Stomach (tissue), 9 donors: ENCODE data around the gene NHERF2. TPM values are rescaled to one million over a fixed set of nuclear protein-coding genes. Genes with fewer than 3 reads are reported as not detected.
A peak's percentile ranks its signal among the peaks of the same experiment; 100 is the strongest.
"Not testable (repeated sequence)": the region's sequence is repeated elsewhere in the genome, so short reads cannot be mapped to it uniquely, and the experiment has no call there.

Experiments used
- DNase-seq, 2 donors: peaks; one replicate each; pipeline versions ENCODE4 v3.0.0 to v3.0.0-alpha.2; 2013 to 2019
- H3K27ac ChIP-seq, 5 donors: fragments of 200-600 bp in 4 of 5; sonication (generic) in 4 of 5; one replicate each; pipeline ENCODE4 v1.5.1; 2013 to 2019; ENCODE audit warnings: mild to moderate bottlenecking in 1 of 5, moderate library complexity in 1 of 5
- H3K27me3 ChIP-seq, 3 donors: fragments of 200-600 bp; sonication (generic); one replicate each; pipeline ENCODE4 v1.5.1; 2017 to 2019; ENCODE audit warnings: mixed run types in 1 of 3
- H3K36me3 ChIP-seq, 4 donors: fragments of 200-600 bp; sonication (generic); 1 replicate in 3 of 4; 2 replicates in 1 of 4; pipeline ENCODE4 v1.5.1; 2016 to 2019
- H3K4me1 ChIP-seq, 4 donors: fragments of 200-600 bp; sonication (generic); one replicate each; pipeline ENCODE4 v1.5.1; 2016 to 2019
- H3K4me3 ChIP-seq, 4 donors: fragments of 200-600 bp; sonication (generic) in 3 of 4; one replicate each; pipeline ENCODE4 v1.5.1; 2016 to 2019; ENCODE audit warnings: mild to moderate bottlenecking in 1 of 4
- H3K9me3 ChIP-seq, 4 donors: fragments of 200-600 bp; sonication (generic); one replicate each; pipeline ENCODE4 v1.5.1; 2016 to 2019
- EP300 ChIP-seq: sonication (generic); formaldehyde crosslinking; IDR thresholded peaks from one replicate; pipeline ENCODE4 v1.6.1; 2017; ENCODE audit warnings: antibody characterized with exemption
- POLR2A ChIP-seq, 4 donors: fragments of 450-650 bp; IDR thresholded peaks; one replicate each; pipeline ENCODE4 v1.6.1; 2016; ENCODE audit warnings: antibody characterized with exemption in 4 of 4, control low read depth in 2 of 4, mild to moderate bottlenecking in 1 of 4, moderate library complexity in 1 of 4
- POLR2AphosphoS5 ChIP-seq, 3 donors: sonication (generic); formaldehyde crosslinking; IDR thresholded peaks; one replicate each; pipeline ENCODE4 v1.6.1; 2016; ENCODE audit warnings: antibody characterized with exemption in 3 of 3
- WGBS, 5 donors: extraction: QIAGEN DNeasy Blood & Tissue Kit in 3 of 5; methylation state at CpG; one replicate each; pipeline versions ENCODE4 v1.1.5 to v1.1.7; 2013 to 2018; 5-methylcytosine and 5-hydroxymethylcytosine counted together
- intact Hi-C: fragments of 100-400 bp; cut with DNase I; formaldehyde crosslinking; loops from one replicate; pipeline ENCODE4 v1.15.1; 2023; ENCODE audit warnings: low total_unique reads
- polyA plus RNA-seq, 3 donors: library from polyadenylated mRNA; stranded (reverse); fragments of 200-250 nt; gene quantifications; one replicate each; pipeline ENCODE4 v1.2.3, GENCODE V29; 2013
- total RNA-seq, 5 donors: library from RNA; depleted of rRNA; stranded (reverse); fragments of >200 nt; gene quantifications; one replicate each; pipeline versions ENCODE4 v1.1.0 to v1.2.3, GENCODE V29; 2014 to 2016
- TF ChIP-seq, protein P1 (sequence below), 7 experiments: fragments of 450-650 bp in 4 of 7; fragments of 200-600 bp in 3 of 7; sonication (generic) in 3 of 7; IDR thresholded peaks; one replicate each; pipeline ENCODE4 v1.5.1; 2016 to 2019; ENCODE audit warnings: antibody characterized with exemption in 7 of 7, control low read depth in 2 of 7, mild to moderate bottlenecking in 1 of 7
- donor health status: healthy with polysubstance abuse.
- donor health status: Bipolar disorder and iron deficiency.
- donor health status: healthy.

Gene NHERF2
- total and polyA plus RNA-seq, 8 donors, result 17.4 to 236 (median 119) TPM

DNA sequence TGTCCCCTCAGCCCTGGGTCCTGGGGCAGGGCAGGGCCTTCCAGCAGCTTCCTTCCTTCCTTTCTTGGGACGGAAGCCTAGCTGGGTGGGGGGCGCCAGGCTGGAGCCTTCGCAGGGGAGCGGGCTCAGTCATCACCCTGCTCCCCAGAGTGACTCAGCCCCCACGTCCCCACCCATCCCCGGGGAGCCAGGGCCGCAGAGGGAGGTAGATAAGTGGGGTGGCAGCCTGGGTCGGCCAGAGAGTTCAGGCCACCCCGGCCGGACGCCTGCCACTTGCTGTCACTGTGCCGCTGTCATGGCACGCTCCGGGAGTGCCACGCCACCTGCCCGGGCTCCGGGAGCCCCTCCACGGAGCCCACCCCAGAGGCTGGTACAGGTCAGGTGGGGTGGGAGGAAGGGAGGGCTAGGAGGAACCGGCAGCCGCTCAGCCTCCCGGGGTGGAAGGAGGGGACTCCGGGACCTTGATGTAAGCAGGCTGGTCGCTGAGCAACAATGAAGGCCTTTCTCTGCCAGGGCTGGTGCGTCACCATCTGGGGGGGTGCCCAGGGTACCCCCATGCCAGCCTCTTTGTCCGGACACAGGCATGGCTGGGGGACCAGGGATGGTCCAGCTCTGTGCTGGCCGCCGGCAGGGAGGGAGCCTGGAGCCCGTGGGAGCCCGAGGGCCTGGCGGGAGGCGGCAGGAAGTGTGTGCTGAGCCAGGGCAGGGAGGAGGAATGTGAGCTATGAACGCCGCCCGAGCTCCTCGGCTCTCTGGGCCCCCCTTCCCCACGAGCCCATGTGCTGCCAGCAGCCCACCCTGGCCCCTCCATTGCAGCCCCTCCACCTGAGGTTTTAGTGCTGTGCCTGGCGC lies 6.6 kb downstream of the NHERF2 start:
- H3K36me3 ChIP-seq, result peaks cover 15 to 38% (median 29%) of the 10 kb centered on the region in 4 donors
- TF ChIP-seq POLR2AphosphoS5 (IDR thresholded peaks at IDR 0.05), result peak in 2 of 3 donors; percentile 31
- TF ChIP-seq, protein P1, sequence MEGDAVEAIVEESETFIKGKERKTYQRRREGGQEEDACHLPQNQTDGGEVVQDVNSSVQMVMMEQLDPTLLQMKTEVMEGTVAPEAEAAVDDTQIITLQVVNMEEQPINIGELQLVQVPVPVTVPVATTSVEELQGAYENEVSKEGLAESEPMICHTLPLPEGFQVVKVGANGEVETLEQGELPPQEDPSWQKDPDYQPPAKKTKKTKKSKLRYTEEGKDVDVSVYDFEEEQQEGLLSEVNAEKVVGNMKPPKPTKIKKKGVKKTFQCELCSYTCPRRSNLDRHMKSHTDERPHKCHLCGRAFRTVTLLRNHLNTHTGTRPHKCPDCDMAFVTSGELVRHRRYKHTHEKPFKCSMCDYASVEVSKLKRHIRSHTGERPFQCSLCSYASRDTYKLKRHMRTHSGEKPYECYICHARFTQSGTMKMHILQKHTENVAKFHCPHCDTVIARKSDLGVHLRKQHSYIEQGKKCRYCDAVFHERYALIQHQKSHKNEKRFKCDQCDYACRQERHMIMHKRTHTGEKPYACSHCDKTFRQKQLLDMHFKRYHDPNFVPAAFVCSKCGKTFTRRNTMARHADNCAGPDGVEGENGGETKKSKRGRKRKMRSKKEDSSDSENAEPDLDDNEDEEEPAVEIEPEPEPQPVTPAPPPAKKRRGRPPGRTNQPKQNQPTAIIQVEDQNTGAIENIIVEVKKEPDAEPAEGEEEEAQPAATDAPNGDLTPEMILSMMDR (IDR thresholded peaks at IDR 0.05), result no peak
- WGBS, 5 donors, result 12 to 19% (median 14%) methylated on average over 13 to 37 of the region's 37 CpGs
- peaks cover 60 to 91% (median 85%) of the 10 kb centered on the region in 4 donors for H3K4me1 ChIP-seq
- peak; percentile 64 to 87 for DNase-seq
- H3K27ac ChIP-seq, result peak overlapping the region; percentile 88 to 95 (median 90)
- no peaks in the 10 kb centered on the region for H3K27me3 ChIP-seq
- no peaks in the 10 kb centered on the region for H3K9me3 ChIP-seq
- peak overlapping the region; percentile 31 to 41 (median 36) for H3K4me3 ChIP-seq
- intact Hi-C loops, result no loop called here

DNA sequence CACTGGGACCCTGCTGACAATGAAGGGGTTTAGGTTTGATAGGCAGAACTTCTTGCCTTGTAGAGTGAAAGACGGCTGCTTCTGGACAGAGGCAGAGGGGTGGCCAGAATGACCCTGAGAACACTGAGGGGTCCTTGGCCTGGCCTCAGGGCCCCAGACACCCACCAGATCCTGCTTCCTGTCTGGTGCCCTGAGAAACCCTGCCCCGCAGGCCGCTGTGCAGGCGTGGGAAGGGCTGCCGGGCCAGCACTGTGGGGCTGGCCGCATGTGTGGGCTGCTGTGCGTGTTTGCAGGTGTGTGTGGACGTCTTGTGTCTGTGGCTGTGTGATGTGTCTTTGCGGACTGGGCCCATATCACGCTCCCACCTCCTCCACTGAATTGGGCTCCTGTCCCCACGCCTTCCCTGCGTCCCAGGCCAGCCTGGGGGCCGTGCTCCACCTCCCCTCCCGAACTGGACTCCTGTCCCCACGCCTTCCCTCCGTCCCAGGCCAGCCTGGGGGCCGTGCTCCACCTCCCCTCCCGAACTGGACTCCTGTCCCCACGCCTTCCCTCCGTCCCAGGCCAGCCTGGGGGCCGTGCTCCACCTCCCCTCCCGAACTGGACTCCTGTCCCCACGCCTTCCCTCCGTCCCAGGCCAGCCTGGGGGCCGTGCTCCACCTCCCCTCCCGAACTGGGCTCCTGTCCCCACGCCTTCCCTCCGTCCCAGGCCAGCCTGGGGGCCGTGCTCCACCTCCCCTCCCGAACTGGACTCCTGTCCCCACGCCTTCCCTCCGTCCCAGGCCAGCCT lies 7.4 kb downstream of the NHERF2 start:
- 4 to 50% (median 33%) methylated on average over 7 to 15 of the region's 32 CpGs for WGBS, 5 donors
- peak in 1 of 2 donors; percentile 48 for DNase-seq
- H3K36me3 ChIP-seq, result peaks cover 15 to 43% (median 29%) of the 10 kb centered on the region in 4 donors
- peaks cover 60 to 91% (median 85%) of the 10 kb centered on the region in 4 donors for H3K4me1 ChIP-seq
- H3K9me3 ChIP-seq, intact Hi-C loops, H3K27me3 ChIP-seq: not testable (repeated sequence)
- peak overlapping the region; percentile 31 to 41 (median 36) for H3K4me3 ChIP-seq
- peak overlapping the region; percentile 88 to 95 (median 90) for H3K27ac ChIP-seq

DNA sequence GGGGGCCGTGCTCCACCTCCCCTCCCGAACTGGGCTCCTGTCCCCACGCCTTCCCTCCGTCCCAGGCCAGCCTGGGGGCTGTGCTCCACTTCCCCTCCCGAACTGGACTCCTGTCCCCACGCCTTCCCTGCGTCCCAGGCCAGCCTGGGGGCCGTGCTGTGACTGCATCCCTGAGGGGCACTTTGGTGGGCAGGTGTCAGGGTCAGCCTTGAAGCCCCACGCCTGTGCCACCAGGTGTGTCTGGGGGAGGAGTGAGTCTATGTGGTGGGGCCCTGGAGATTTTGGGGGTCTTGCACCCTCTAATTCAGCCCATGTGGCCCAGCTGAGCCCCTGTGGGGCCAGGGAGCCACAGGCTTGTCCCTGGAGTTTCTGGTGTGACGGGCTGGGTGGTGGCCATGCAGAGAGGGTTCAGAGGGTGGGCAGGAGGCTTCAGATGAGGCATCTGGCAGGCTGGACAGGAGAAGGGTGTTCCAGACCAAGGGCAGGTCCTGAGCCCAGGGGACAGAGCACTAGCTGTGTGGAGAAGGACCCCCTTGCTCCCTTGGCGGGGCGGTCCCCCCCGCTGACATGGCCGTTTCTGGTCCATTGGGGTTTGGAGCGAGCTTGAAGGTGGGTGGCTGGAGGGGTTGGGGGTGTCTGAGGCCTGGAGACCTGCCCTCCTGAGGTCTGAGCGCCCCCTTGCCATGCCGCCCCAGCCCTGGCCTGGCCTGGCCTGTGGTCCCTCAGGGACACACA lies 8.2 kb downstream of the NHERF2 start:
- no peaks in the 10 kb centered on the region for H3K9me3 ChIP-seq
- intact Hi-C loops, result no loop called here
- WGBS, 5 donors, result 59 to 74% (median 63%) methylated on average over 8 to 17 of the region's 17 CpGs
- peaks cover 62 to 91% (median 85%) of the 10 kb centered on the region in 4 donors for H3K4me1 ChIP-seq
- peak overlapping the region; percentile 28 to 41 (median 31) for H3K4me3 ChIP-seq
- H3K27ac ChIP-seq, result peak overlapping the region; percentile 87 to 95 (median 90)
- peaks cover 15 to 38% (median 25%) of the 10 kb centered on the region in 4 donors for H3K36me3 ChIP-seq
- no peak for TF ChIP-seq EP300
- H3K27me3 ChIP-seq, result no peaks in the 10 kb centered on the region
- DNase-seq, result no peak

DNA sequence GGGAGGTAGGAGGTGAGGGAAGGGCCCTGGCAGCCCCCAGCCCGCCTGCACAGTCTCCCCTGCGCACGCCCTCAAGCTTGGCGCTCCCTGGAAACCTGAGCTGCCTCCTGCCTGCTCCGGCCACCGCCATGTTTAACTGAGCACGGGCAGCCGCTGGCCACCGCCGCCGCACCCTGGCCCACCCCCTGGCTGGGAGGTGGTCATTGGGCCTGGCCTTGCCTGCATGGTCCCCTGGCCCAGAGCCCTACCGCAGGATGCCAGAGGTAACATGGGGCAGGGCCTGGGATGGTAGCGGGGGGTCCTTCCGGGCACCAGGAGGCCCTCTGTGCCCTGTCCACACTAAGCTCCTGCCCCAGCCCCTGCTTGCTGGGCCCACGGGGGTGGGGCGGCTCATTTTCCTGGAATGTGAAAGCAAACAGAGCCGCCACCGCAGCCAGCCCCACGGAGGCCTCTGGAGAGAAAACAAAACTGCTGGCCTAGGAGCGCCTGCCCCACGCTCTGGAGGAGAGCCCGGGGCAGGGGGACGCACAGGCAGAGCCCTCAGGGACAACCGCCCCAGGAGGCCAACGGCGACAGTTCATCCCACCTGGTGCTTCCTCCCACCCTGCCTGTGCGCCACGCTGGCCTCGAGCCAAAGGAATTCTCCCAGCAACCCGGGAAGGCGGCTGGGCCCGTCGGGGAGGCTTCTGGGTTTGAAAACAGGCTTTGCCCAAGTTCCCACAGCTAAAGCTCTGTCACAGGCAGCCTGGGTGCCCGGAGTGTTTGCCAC lies 8.9 kb downstream of the NHERF2 start:
- H3K4me3 ChIP-seq, result peak overlapping the region; percentile 28 to 41 (median 31)
- H3K4me1 ChIP-seq, result peaks cover 70 to 95% (median 88%) of the 10 kb centered on the region in 4 donors

More for the DNA sequence above, 8.9 kb downstream of the NHERF2 start:
- WGBS, 5 donors, result 16 to 38% (median 27%) methylated on average over 16 to 34 of the region's 34 CpGs
- peak overlapping the region; percentile 87 to 95 (median 90) for H3K27ac ChIP-seq
- H3K36me3 ChIP-seq, result peaks cover 11 to 30% (median 20%) of the 10 kb centered on the region in 4 donors
- DNase-seq, result peak; percentile 85 to 89
- H3K9me3 ChIP-seq, result no peaks in the 10 kb centered on the region
- no peaks in the 10 kb centered on the region for H3K27me3 ChIP-seq
- intact Hi-C loops, result no loop called here
- TF ChIP-seq POLR2A (IDR thresholded peaks at IDR 0.05) (no peak), EP300 (no peak), POLR2AphosphoS5 (IDR thresholded peaks at IDR 0.05) (peak in 1 of 3 donors; percentile 28)
- TF ChIP-seq, protein P1 (IDR thresholded peaks at IDR 0.05), result no peak
